ENCODE results near the gene CCDC178.

The CCDC178 gene

DNA sequence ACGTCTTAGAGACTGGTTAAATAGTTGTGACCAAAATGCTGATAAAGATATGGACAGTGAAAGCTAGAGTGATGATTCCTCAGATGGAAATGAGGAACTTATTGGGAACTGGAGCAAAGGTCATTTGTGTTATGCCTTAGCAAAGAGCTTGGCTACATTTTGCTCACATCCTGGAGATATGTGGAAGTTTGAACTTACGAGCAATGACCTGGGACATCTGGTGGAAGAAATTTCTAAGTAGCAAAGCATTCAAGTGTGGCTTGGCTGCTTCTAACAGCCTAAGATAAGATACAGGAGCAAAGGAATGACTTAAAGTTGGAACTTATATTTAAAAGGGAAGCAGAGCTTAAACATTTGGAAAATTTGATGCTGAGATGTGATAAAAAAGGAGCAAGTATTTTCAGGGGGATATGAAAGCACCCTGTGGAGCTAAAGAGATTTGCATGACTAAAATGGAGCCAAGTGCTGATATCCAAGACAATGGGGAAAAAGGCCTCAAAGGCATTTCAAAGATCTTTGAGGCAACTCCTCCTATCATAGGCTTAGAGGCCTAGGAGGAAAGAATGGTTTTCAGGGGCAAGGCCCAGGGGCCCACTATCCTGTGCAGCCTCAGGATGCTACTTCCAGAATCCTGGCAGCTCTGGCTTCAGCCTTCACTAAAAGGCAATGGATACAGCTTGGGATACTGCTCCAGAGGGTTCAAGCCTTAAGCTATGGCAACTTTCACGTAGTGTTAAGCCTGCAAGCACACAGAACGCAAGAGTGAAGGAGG lies 543.6 kb downstream of the CCDC178 start:
- Histone ChIP-seq H3K4me1 (ENCODE audit: insufficient read depth, low read length) (no peaks in the 10 kb centered on the region), H3K9me3 (ENCODE audit: insufficient read depth, low read depth, low read length) (peaks cover 22% of the 10 kb centered on the region), H3K4me3 (ENCODE audit: low read length) (no peak overlapping the region), H3K27ac (ENCODE audit: low read depth, low read length) (no peak overlapping the region), H3K9ac (ENCODE audit: low read depth, low read length) (no peak overlapping the region), H3K36me3 (ENCODE audit: insufficient read depth, low read length) (no peaks in the 10 kb centered on the region), H3K27me3 (ENCODE audit: insufficient read depth, low read length) (no peaks in the 10 kb centered on the region)
- WGBS = 73% methylated on average over 4 of the region's 4 CpGs

DNA sequence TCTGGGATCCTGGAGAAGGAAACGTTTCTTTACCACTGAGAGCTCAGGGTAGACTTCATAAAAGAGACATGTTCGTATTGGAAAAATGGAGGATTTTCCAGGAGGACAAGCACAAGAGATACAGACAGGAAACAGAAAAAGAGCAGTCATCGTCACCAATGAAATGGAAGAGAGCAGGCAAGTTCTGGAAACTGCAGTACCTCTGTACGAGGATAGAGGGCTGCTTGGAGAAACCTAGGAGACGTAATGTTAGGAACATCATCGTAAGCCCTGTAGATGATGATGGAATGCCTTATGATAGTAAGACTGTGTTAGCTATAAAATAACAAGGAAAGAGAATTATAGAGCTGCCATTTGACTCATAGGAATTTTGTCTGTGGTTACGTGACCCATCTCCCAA lies 546.6 kb downstream of the CCDC178 start:
- H3K4me3 ChIP-seq (ENCODE audit: low read length) = no peak overlapping the region
- 88% methylated on average over 7 of the region's 7 CpGs for WGBS
- peaks cover 23% of the 10 kb centered on the region for H3K4me1 ChIP-seq (ENCODE audit: insufficient read depth, low read length)
- peaks cover 22% of the 10 kb centered on the region for H3K9me3 ChIP-seq (ENCODE audit: insufficient read depth, low read depth, low read length)
- H3K9ac ChIP-seq (ENCODE audit: low read depth, low read length) = no peak overlapping the region
- no peak overlapping the region for H3K27ac ChIP-seq (ENCODE audit: low read depth, low read length)
- no peaks in the 10 kb centered on the region for H3K36me3 ChIP-seq (ENCODE audit: insufficient read depth, low read length)
- H3K27me3 ChIP-seq (ENCODE audit: insufficient read depth, low read length) = no peaks in the 10 kb centered on the region

DNA sequence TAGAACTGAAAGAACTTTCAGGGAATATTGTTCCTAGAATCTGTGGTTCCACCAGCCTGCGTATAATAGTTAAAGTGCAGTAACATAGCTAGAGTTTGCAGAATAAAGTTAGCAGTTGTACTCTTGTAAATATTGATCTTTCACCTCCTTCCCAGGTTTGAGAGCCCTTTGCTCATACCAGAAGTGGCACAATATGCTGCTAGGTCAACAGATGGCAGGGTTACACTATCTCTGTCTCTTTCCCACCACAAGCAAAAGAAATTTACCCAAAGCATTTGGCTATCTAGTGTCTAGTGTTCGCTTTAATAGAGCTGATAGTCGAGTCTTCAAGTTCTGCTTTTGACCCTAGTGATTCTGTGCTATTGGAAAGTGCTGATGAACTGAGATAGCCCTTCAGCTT lies 548.7 kb downstream of the CCDC178 start:
- peaks cover 7% of the 10 kb centered on the region for H3K9me3 ChIP-seq (ENCODE audit: insufficient read depth, low read depth, low read length)
- no peaks in the 10 kb centered on the region for H3K27me3 ChIP-seq (ENCODE audit: insufficient read depth, low read length)
- H3K27ac ChIP-seq (ENCODE audit: low read depth, low read length) = no peak overlapping the region
- H3K4me1 ChIP-seq (ENCODE audit: insufficient read depth, low read length) = peaks cover 37% of the 10 kb centered on the region
- H3K36me3 ChIP-seq (ENCODE audit: insufficient read depth, low read length) = no peaks in the 10 kb centered on the region
- no peak overlapping the region for H3K9ac ChIP-seq (ENCODE audit: low read depth, low read length)
- no peak overlapping the region for H3K4me3 ChIP-seq (ENCODE audit: low read length)
- WGBS = 96% methylated on average over 3 of the region's 3 CpGs

DNA sequence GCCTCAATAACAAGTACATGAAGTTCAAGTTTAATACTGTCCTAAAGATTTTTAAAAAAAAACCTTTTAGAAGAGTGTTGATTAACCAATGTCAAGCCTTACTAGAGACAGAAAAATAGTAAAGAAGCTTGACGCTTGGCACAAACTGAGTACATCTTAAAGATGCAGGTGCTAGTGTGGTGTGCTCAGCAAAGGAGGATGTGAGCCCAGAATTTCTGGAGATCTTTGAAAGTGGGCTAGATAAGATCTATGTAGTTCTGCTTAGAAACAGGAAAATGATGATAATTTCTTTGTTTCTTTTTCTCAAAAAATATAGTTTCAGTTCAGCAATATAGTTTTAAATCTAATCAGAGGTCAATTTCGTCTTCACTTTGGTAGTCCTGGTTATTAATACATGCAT lies 549.4 kb downstream of the CCDC178 start:
- no peak overlapping the region for H3K4me3 ChIP-seq (ENCODE audit: low read length)
- 92% methylated on average over 1 of the region's 2 CpGs for WGBS
- H3K4me1 ChIP-seq (ENCODE audit: insufficient read depth, low read length) = peaks cover 38% of the 10 kb centered on the region
- H3K36me3 ChIP-seq (ENCODE audit: insufficient read depth, low read length) = no peaks in the 10 kb centered on the region
- H3K27me3 ChIP-seq (ENCODE audit: insufficient read depth, low read length) = no peaks in the 10 kb centered on the region
- peaks cover under 1% of the 10 kb centered on the region; the same call in 1 of the 2 replicates for H3K9me3 ChIP-seq (ENCODE audit: insufficient read depth, low read depth, low read length)
- H3K27ac ChIP-seq (ENCODE audit: low read depth, low read length) = no peak overlapping the region
- no peak overlapping the region for H3K9ac ChIP-seq (ENCODE audit: low read depth, low read length)

DNA sequence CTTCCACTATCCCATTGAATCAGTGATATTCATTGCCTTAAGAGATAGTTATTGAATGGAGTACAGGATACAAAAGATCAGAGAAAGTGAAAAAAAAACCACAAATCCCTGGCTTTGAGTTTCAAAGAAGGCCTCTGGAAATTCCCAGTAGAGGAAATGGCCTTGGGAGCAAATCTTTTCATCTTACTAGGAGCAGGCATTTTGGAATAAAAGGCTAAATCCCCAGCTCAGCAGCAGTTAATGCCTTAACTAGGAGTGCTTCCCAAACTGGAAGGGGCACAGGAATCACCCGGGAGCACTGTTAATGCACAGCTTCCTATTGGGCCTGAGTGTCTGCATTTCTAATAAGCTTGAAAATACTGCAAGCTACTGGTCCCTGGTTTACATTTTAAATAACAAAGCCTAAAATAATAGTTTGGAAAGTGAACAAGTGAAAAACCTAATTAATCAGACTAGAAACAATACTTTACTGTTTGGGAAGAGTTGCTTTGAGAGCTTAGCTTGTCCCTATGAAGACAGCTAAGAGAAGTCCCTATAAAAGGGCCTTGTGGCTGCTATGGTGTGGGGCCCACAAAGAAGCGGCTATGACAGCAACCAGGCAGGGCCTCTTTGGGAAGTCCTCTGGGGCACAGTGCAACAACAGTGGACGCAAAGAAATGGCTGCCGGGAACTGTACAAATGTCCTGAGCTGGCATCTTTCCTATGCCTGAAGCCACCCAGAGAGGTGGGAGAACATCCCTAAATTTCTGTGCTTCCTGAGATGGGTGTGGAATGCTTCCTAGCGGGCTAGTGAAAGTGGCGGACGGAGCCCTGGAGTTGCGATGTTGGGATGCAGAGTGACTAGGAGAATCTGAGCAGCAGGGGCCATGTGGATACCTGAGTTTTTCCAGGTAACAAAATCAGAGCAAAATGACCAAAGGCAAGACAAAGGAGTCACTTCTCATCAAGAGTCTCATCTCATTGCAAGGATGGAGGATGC lies 550.6 kb downstream of the CCDC178 start:
- H3K9me3 ChIP-seq (ENCODE audit: insufficient read depth, low read depth, low read length) = no peaks in the 10 kb centered on the region
- no peak overlapping the region for H3K4me3 ChIP-seq (ENCODE audit: low read length)
- H3K4me1 ChIP-seq (ENCODE audit: insufficient read depth, low read length) = peaks cover 42% of the 10 kb centered on the region
- H3K27ac ChIP-seq (ENCODE audit: low read depth, low read length) = peak overlapping the region; percentile 60
- H3K36me3 ChIP-seq (ENCODE audit: insufficient read depth, low read length) = no peaks in the 10 kb centered on the region
- H3K9ac ChIP-seq (ENCODE audit: low read depth, low read length) = no peak overlapping the region
- WGBS = 66% methylated on average over 8 of the region's 8 CpGs
- H3K27me3 ChIP-seq (ENCODE audit: insufficient read depth, low read length) = no peaks in the 10 kb centered on the region

DNA sequence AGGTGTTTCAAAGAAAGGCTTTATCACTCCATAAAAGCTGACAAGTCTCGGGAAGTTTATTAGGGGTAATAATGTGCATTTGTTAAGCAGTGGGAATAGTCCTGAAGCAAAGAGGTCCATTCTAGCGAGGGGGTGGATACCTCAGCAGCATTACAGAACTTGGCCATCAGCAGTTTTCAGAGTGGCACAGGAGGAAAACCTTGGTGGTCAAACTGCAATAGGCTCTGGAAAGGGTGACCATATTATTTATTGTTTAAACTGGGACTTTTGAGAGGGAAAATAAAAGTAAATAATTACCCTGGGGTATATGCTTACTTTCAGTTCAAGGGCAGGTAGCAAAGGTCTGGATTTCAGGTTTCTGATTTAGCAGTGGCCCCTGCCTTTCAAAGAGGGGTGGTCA lies 552.2 kb downstream of the CCDC178 start:
- H3K4me1 ChIP-seq (ENCODE audit: insufficient read depth, low read length) = peaks cover 42% of the 10 kb centered on the region
- no peak overlapping the region for H3K9ac ChIP-seq (ENCODE audit: low read depth, low read length)
- no peak overlapping the region for H3K4me3 ChIP-seq (ENCODE audit: low read length)
- 81% methylated on average over 2 of the region's 2 CpGs for WGBS
- no peak overlapping the region for H3K27ac ChIP-seq (ENCODE audit: low read depth, low read length)
- no peaks in the 10 kb centered on the region for H3K9me3 ChIP-seq (ENCODE audit: insufficient read depth, low read depth, low read length)
- H3K36me3 ChIP-seq (ENCODE audit: insufficient read depth, low read length) = no peaks in the 10 kb centered on the region
- no peaks in the 10 kb centered on the region for H3K27me3 ChIP-seq (ENCODE audit: insufficient read depth, low read length)
